NCI-H1105 treated with DMSO at 0.1 percent for 48 hours (cell line): Measurements from ENCODE around the gene KPNA3.
"Not testable (repeated sequence)": the region's sequence is repeated elsewhere in the genome, so short reads cannot be mapped to it uniquely, and the experiment has no call there.

Source experiments
- DNase-seq: peaks from one replicate; lab custom pipeline; 2025; lab: John Stamatoyannopoulos, UW

KPNA3 gene

DNA sequence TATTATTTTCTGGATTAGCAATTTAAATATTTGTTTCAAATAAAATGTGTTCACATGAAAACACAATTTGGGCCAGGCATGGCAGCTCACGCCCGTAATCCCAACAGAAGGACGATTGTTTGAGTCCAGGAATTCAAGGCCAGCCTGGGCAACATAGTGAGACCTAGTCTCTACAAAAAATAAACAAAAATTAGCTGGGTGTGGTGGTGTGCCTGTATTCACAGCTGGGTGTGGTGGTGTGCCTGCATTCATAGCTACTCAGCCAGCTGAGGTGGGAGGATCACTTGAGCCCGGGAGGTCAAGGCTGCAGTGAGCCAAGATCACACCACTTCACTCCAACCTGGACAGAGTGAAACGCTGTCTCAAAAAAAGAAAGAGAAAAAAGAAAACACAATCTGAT, 46.4 kb downstream of the KPNA3 start:
- no peak for DNase-seq

- no peak for DNase-seq
These were observed 51.6 kb downstream of the KPNA3 start for GRCh38 chr13:49740870-49741269.

- no peak for DNase-seq
These were observed 52.8 kb downstream of the KPNA3 start for GRCh38 chr13:49739498-49740187.

- no peak for DNase-seq
These were observed 59.1 kb downstream of the KPNA3 start for GRCh38 chr13:49733181-49733951.

DNA sequence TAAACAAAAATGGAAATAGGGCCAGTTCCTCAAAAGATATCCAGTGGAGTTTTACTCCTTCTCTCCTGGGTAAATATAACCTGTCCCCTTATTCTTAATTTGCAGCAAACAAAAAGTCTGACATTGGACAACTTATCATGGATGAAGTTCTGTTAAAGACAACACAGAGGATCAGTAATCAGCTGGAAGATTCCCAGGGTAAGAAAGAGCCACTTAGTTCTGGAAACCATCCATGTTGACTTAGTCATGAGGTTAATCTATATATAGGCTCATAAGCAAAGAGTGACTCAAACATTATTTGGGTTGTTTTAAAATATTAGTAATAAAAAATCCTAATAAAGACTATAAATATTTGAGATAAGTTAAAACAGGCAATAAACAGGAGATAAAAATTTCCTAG, 60.7 kb downstream of the KPNA3 start:
- DNase-seq: no peak

- DNase-seq: no peak
These were observed 75.9 kb downstream of the KPNA3 start for GRCh38 chr13:49716615-49717014.

DNA sequence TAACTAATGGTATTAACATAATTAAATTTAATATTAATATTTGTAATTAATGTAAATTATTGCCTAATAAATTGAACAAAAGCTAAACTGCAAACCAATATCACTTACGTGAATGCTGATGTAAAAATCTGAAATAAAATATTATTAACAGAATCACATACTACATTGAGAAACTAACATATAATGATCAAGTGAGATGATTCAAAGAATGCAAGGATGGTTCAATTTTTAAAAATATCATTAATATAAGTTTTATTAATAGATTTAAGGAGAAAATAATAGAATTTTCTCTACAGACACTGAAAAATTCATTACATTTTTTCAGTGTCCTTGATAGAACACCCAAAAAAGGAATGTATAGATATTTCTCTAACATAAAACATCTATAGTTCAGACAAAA, 77.7 kb downstream of the KPNA3 start:
- no peak for DNase-seq

DNA sequence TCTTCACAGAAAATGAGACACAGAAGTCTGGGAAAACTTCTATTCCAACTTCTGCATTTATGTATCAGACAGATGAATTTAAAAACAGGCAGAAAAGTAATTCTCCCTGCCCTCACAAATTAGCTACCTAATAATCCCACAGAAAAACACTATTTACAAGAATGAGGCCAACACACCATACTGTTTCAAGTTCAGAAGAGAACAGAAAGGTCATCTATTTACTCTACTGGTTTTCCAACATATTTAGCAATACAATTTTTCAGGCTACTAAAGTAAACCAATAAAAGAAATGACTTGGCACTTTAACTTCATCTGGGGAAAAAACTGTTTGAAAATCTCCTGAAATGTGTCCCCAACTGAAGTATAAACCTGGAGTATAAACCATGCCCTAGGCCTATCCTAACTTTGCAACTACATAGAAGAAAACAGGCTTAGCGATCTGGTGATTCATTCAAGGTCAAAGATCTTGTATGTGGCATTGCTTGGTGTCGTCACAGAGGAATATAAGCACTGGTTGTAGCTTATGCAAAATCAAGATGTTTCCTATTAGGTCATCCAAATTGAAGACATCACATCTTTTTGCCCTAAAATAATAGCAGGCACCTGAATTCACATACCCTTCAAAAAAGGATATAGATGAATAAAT, 81.1 kb downstream of the KPNA3 start:
- no peak for DNase-seq

DNA sequence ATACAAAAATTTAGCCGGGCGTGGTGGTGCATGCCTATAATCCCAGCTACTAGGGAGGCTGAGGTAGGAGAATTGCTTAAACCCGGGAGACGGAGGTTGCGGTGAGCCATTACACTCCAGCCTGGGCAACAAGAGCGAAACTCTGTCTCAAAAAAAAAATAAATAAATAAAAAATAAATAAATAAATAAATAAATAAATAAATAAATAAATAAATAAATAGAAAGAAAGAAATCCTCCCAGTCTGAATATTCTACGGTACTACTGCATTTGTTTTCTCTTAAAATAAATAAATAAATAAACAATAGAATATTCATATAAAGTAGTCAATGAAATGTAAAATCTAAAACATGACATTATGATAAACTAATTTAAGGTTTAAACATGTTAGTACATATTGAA, 88.2 kb downstream of the KPNA3 start:
- DNase-seq: not testable (repeated sequence)

- DNase-seq: no peak
These were observed 91.0 kb downstream of the KPNA3 start for GRCh38 chr13:49701491-49701890.

GRCh38 chr13:49697468-49697867, 95.0 kb downstream of the KPNA3 start:
- DNase-seq: no peak

GRCh38 chr13:49694446-49694845, 98.0 kb downstream of the KPNA3 start:
- no peak for DNase-seq

GRCh38 chr13:49693877-49694276, 98.6 kb downstream of the KPNA3 start:
- DNase-seq: no peak

GRCh38 chr13:49693191-49693733, 99.2 kb downstream of the KPNA3 start:
- DNase-seq: no peak

- DNase-seq: peak; percentile 68
These were observed 101.3 kb downstream of the KPNA3 start, which contains the start of gene EBPL for GRCh38 chr13:49690995-49691784. EBPL (minus strand) TSS chr13:49691486; CDS start chr13:49691424, 62 bp downstream.

GRCh38 chr13:49690133-49690994, 102.1 kb downstream of the KPNA3 start:
- DNase-seq: peak; percentile 62

- no peak for DNase-seq
These were observed 109.0 kb downstream of the KPNA3 start for GRCh38 chr13:49683489-49683888.

- DNase-seq: peak; percentile 72
These were observed 110.5 kb downstream of the KPNA3 start for GRCh38 chr13:49681842-49682435.

- no peak for DNase-seq
These were observed 113.2 kb downstream of the KPNA3 start for GRCh38 chr13:49679246-49679645.

- DNase-seq: no peak
These were observed 114.1 kb downstream of the KPNA3 start for GRCh38 chr13:49678191-49678914.
